WTC11 (cell line): ENCODE results near the gene USP7. TPM values are rescaled to one million over a fixed set of nuclear protein-coding genes. Genes with fewer than 3 reads are reported as not detected.

Experiments
- ATAC-seq: fragments of 200-7000 bp; cut with Tn5 transposase; 2 replicates; pipeline ENCODE4 v1.10.0; 2021; ENCODE audit warnings: mild to moderate bottlenecking, moderate library complexity
- CTCF ChIA-PET: fragments of 300-600 bp; sonication (Branson Sonifier 250); formaldehyde crosslinking; loops from one replicate; lab custom pipeline; 2021; ENCODE audit warnings: antibody characterized with exemption; lab: Charles Lee
- POLR2A ChIA-PET: fragments of 350-600 bp; sonication (Branson Sonifier 250); formaldehyde crosslinking; loops from one replicate; lab custom pipeline; 2021; ENCODE audit warnings: antibody characterized with exemption; lab: Charles Lee
- DNase-seq: peaks from one replicate; pipeline ENCODE4 v3.0.0; 2021; ENCODE audit warnings: low spot score
- H3K27ac Mint-ChIP-seq: 2 replicates; pipeline ENCODE4 v1.8.0; 2021; ENCODE audit warnings: mixed read lengths
- H3K27me3 Mint-ChIP-seq: 2 replicates; pipeline ENCODE4 v1.8.0; 2021; ENCODE audit warnings: low read depth, mild to moderate bottlenecking, moderate library complexity, mixed read lengths
- H3K36me3 Mint-ChIP-seq: 2 replicates; pipeline ENCODE4 v1.8.0; 2021; ENCODE audit warnings: mixed read lengths
- H3K4me1 Mint-ChIP-seq: 2 replicates; pipeline ENCODE4 v1.8.0; 2022; ENCODE audit warnings: mixed read lengths
- H3K4me3 Mint-ChIP-seq: 2 replicates; pipeline ENCODE4 v1.8.0; 2021; ENCODE audit warnings: mild to moderate bottlenecking, moderate library complexity, mixed read lengths
- H3K9me3 Mint-ChIP-seq: 2 replicates; pipeline ENCODE4 v1.8.0; 2021; ENCODE audit warnings: mixed read lengths
- CREB1 ChIP-seq: sonication (generic); formaldehyde crosslinking; IDR thresholded peaks from 2 replicates; pipeline ENCODE4 v1.8.0; 2023; ENCODE audit warnings: mild to moderate bottlenecking, missing genetic modification reagents
- CTCF ChIP-seq: fragments of 200-600 bp; IDR thresholded peaks from 2 replicates; pipeline ENCODE4 v1.8.0; 2022; ENCODE audit warnings: antibody characterized with exemption
- FOXJ3 ChIP-seq: sonication (generic); formaldehyde crosslinking; IDR thresholded peaks from 2 replicates; pipeline ENCODE4 v1.9.0; 2021; ENCODE audit warnings: missing genetic modification reagents, mild to moderate bottlenecking, borderline replicate concordance
- IRF1 ChIP-seq: sonication (generic); formaldehyde crosslinking; IDR thresholded peaks from 2 replicates; pipeline ENCODE4 v1.8.0; 2023; ENCODE audit warnings: missing genetic modification reagents
- IRF2 ChIP-seq: sonication (generic); formaldehyde crosslinking; IDR thresholded peaks from 2 replicates; pipeline ENCODE4 v1.8.0; 2022; ENCODE audit warnings: low read depth, missing genetic modification reagents, borderline replicate concordance
- KAT7 ChIP-seq: sonication (generic); formaldehyde crosslinking; IDR thresholded peaks from 2 replicates; pipeline ENCODE4 v1.8.1; 2023; ENCODE audit warnings: missing genetic modification reagents, mild to moderate bottlenecking, borderline replicate concordance
- NFE2L1 ChIP-seq: sonication (generic); formaldehyde crosslinking; IDR thresholded peaks from 2 replicates; pipeline ENCODE4 v1.8.1; 2023; ENCODE audit warnings: missing genetic modification reagents
- NR1H2 ChIP-seq: sonication (generic); formaldehyde crosslinking; IDR thresholded peaks from 2 replicates; pipeline ENCODE4 v1.9.0; 2021; ENCODE audit warnings: mild to moderate bottlenecking, moderate library complexity, missing genetic modification reagents
- PRRX2 ChIP-seq: fragments of 250-450 bp; sonication (Bioruptor Pico); IDR thresholded peaks from 2 replicates; pipeline ENCODE4 v1.8.0; 2021; ENCODE audit warnings: mild to moderate bottlenecking
- RORB ChIP-seq: fragments of 250-450 bp; sonication (Bioruptor Pico); IDR thresholded peaks from 2 replicates; pipeline ENCODE4 v1.9.0; 2021; ENCODE audit warnings: mild to moderate bottlenecking
- TCF7 ChIP-seq: sonication (generic); formaldehyde crosslinking; IDR thresholded peaks from 2 replicates; pipeline ENCODE4 v1.8.0; 2022; ENCODE audit warnings: mild to moderate bottlenecking, low read depth, missing genetic modification reagents, moderate library complexity
- ZNF219 ChIP-seq: sonication (generic); formaldehyde crosslinking; IDR thresholded peaks from 2 replicates; pipeline ENCODE4 v1.8.0; 2023; ENCODE audit warnings: missing genetic modification reagents, mild to moderate bottlenecking, borderline replicate concordance
- total RNA-seq: library from RNA; stranded (reverse); gene quantifications from 3 replicates; pipeline ENCODE4 v1.2.3, GENCODE V29; 2021
- TF ChIP-seq, protein P1 (sequence below): sonication (generic); formaldehyde crosslinking; IDR thresholded peaks from 2 replicates; pipeline ENCODE4 v1.8.0; 2023; ENCODE audit warnings: missing genetic modification reagents, mild to moderate bottlenecking, borderline replicate concordance
- TF ChIP-seq, protein P2 (sequence below): fragments of 250-450 bp; sonication (Bioruptor Pico); IDR thresholded peaks from 2 replicates; pipeline ENCODE4 v1.9.0; 2021; ENCODE audit warnings: mild to moderate bottlenecking
- TF ChIP-seq, protein P3 (sequence below): sonication (generic); formaldehyde crosslinking; IDR thresholded peaks from 2 replicates; pipeline ENCODE4 v1.8.0; 2022; ENCODE audit warnings: missing genetic modification reagents

Gene USP7
- total RNA-seq, 1 experiment from 2014 or later = 211 TPM

GRCh38 chr16:8908810-8909468, 54.8 kb downstream of the USP7 start (continued):
- TF ChIP-seq, protein P1, sequence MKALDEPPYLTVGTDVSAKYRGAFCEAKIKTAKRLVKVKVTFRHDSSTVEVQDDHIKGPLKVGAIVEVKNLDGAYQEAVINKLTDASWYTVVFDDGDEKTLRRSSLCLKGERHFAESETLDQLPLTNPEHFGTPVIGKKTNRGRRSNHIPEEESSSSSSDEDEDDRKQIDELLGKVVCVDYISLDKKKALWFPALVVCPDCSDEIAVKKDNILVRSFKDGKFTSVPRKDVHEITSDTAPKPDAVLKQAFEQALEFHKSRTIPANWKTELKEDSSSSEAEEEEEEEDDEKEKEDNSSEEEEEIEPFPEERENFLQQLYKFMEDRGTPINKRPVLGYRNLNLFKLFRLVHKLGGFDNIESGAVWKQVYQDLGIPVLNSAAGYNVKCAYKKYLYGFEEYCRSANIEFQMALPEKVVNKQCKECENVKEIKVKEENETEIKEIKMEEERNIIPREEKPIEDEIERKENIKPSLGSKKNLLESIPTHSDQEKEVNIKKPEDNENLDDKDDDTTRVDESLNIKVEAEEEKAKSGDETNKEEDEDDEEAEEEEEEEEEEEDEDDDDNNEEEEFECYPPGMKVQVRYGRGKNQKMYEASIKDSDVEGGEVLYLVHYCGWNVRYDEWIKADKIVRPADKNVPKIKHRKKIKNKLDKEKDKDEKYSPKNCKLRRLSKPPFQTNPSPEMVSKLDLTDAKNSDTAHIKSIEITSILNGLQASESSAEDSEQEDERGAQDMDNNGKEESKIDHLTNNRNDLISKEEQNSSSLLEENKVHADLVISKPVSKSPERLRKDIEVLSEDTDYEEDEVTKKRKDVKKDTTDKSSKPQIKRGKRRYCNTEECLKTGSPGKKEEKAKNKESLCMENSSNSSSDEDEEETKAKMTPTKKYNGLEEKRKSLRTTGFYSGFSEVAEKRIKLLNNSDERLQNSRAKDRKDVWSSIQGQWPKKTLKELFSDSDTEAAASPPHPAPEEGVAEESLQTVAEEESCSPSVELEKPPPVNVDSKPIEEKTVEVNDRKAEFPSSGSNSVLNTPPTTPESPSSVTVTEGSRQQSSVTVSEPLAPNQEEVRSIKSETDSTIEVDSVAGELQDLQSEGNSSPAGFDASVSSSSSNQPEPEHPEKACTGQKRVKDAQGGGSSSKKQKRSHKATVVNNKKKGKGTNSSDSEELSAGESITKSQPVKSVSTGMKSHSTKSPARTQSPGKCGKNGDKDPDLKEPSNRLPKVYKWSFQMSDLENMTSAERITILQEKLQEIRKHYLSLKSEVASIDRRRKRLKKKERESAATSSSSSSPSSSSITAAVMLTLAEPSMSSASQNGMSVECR (CRISPR knock-in tag) = no peak
- TF ChIP-seq, protein P2, sequence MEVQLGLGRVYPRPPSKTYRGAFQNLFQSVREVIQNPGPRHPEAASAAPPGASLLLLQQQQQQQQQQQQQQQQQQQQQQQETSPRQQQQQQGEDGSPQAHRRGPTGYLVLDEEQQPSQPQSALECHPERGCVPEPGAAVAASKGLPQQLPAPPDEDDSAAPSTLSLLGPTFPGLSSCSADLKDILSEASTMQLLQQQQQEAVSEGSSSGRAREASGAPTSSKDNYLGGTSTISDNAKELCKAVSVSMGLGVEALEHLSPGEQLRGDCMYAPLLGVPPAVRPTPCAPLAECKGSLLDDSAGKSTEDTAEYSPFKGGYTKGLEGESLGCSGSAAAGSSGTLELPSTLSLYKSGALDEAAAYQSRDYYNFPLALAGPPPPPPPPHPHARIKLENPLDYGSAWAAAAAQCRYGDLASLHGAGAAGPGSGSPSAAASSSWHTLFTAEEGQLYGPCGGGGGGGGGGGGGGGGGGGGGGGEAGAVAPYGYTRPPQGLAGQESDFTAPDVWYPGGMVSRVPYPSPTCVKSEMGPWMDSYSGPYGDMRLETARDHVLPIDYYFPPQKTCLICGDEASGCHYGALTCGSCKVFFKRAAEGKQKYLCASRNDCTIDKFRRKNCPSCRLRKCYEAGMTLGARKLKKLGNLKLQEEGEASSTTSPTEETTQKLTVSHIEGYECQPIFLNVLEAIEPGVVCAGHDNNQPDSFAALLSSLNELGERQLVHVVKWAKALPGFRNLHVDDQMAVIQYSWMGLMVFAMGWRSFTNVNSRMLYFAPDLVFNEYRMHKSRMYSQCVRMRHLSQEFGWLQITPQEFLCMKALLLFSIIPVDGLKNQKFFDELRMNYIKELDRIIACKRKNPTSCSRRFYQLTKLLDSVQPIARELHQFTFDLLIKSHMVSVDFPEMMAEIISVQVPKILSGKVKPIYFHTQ = no peak
- TF ChIP-seq NFE2L1 (no peak), FOXJ3 (CRISPR knock-in tag) (no peak), TCF7 (CRISPR knock-in tag) (no peak)

DNA sequence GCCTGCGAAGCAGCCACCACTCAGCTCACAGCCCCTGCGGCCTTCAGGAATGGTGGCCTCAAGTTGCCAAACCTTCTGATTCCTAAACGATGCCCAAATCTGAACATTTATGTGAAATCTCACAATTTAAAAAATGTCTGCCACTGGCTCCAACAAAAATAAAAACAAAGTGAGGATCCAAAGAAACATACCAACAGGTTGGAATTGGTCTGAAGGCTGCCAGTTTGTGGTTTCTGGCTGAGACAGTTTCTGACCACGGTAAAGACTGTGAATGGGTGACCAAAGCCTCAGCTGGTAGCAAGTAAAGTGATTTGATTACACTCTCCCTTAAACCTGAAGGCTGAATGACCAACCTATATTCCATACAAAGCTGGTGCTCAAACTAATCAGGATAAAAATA, 56.6 kb downstream of the USP7 start:
- no peaks in the 10 kb centered on the region for H3K9me3 Mint-ChIP-seq
- H3K4me3 Mint-ChIP-seq = no peak overlapping the region
- ATAC-seq = no peak
- H3K36me3 Mint-ChIP-seq = peaks cover 82% of the 10 kb centered on the region
- peaks cover 20% of the 10 kb centered on the region for H3K4me1 Mint-ChIP-seq
- no peak overlapping the region for H3K27ac Mint-ChIP-seq
- no peak for DNase-seq
- CTCF ChIA-PET = interaction anchor here (0.5 to 3.1 kb wide), 4 partner anchors 29 to 126 kb away, joined by 3 to 24 read pairs (median 10); no protein-coding TSS in a partner anchor
- POLR2A ChIA-PET = no interaction called here
- TF ChIP-seq PRRX2 = no peak
- TF ChIP-seq ZNF219 (CRISPR knock-in tag) = no peak
- TF ChIP-seq KAT7 = no peak
- TF ChIP-seq IRF2 (CRISPR knock-in tag) = no peak
- TF ChIP-seq, protein P2 = no peak
- no peak for TF ChIP-seq IRF1 (CRISPR knock-in tag)
- no peak for TF ChIP-seq NR1H2 (CRISPR knock-in tag)
- TF ChIP-seq, protein P3, sequence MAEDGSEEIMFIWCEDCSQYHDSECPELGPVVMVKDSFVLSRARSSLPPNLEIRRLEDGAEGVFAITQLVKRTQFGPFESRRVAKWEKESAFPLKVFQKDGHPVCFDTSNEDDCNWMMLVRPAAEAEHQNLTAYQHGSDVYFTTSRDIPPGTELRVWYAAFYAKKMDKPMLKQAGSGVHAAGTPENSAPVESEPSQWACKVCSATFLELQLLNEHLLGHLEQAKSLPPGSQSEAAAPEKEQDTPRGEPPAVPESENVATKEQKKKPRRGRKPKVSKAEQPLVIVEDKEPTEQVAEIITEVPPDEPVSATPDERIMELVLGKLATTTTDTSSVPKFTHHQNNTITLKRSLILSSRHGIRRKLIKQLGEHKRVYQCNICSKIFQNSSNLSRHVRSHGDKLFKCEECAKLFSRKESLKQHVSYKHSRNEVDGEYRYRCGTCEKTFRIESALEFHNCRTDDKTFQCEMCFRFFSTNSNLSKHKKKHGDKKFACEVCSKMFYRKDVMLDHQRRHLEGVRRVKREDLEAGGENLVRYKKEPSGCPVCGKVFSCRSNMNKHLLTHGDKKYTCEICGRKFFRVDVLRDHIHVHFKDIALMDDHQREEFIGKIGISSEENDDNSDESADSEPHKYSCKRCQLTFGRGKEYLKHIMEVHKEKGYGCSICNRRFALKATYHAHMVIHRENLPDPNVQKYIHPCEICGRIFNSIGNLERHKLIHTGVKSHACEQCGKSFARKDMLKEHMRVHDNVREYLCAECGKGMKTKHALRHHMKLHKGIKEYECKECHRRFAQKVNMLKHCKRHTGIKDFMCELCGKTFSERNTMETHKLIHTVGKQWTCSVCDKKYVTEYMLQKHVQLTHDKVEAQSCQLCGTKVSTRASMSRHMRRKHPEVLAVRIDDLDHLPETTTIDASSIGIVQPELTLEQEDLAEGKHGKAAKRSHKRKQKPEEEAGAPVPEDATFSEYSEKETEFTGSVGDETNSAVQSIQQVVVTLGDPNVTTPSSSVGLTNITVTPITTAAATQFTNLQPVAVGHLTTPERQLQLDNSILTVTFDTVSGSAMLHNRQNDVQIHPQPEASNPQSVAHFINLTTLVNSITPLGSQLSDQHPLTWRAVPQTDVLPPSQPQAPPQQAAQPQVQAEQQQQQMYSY (CRISPR knock-in tag) = no peak
- TF ChIP-seq RORB (CRISPR knock-in tag) = no peak
- no peak for TF ChIP-seq CREB1 (CRISPR knock-in tag)
- no peak for TF ChIP-seq CTCF
- H3K27me3 Mint-ChIP-seq = no peaks in the 10 kb centered on the region
